ENCODE results near the gene NSMF.
"Not testable (repeated sequence)": the region's sequence is repeated elsewhere in the genome, so short reads cannot be mapped to it uniquely, and the experiment has no call there.

Gene NSMF

DNA sequence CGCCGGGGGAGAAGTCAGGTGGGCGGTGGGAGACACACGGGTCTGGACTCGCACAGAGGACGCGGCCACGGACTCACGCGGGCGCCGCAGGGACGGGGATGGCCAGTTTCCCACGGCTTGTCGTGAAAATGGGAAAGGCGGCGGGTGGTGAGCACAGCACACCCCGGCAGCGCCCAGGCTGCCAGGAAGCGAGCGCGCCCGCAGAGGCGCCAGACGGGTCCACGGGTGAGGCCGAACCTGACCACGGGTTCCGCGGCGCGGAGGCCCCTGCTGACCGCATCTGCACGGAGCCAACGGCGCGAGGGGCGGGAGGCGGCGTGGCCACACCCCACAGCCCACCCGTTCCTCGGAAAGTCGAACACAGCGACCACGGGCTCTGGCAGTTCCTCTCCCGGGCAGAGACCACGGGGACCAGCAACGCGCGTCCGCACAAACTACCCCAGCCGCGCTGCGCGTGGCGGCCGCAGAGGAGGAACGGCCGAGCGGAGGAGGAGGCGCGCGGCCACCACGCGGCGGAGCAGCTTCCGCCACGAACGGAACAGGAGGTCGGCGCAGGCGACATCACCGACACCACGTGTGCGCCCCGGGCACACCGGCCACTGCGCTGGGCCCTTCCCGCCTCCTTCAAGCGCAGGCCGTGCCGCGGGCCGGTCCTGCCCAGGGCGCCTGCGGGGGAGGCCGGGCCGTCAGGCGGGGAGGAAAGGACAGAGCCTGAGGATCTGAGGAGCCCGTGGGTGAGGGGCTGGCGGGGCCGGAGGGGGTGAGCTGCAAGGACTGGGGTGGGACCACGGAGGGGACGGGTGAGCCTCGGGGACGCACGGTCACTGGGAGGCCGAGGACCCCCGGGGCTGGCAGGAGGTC is 41.7 kb downstream of the NSMF start:
- no peak for TF ChIP-seq POLR2A (IDR thresholded peaks at IDR 0.05; ENCODE audit: low read depth, low read length)
- no peak for TF ChIP-seq PAX5 (IDR thresholded peaks at IDR 0.05; ENCODE audit: insufficient read depth, low read length, severe bottlenecking)
- TF ChIP-seq POLR2AphosphoS5 (IDR thresholded peaks at IDR 0.05; ENCODE audit: low read depth, low read length), result no peak
- TF ChIP-seq POU2F2 (IDR thresholded peaks at IDR 0.05; ENCODE audit: low read depth, low read length), result no peak
- TF ChIP-seq TAF1 (IDR thresholded peaks at IDR 0.05; ENCODE audit: low read depth, low read length), result no peak
- TF ChIP-seq SPI1 (IDR thresholded peaks at IDR 0.05; ENCODE audit: low read depth, low read length), result no peak
- DNase-seq (ENCODE audit: insufficient read length, low spot score), result no peak
- FAIRE-seq, result no peak

DNA sequence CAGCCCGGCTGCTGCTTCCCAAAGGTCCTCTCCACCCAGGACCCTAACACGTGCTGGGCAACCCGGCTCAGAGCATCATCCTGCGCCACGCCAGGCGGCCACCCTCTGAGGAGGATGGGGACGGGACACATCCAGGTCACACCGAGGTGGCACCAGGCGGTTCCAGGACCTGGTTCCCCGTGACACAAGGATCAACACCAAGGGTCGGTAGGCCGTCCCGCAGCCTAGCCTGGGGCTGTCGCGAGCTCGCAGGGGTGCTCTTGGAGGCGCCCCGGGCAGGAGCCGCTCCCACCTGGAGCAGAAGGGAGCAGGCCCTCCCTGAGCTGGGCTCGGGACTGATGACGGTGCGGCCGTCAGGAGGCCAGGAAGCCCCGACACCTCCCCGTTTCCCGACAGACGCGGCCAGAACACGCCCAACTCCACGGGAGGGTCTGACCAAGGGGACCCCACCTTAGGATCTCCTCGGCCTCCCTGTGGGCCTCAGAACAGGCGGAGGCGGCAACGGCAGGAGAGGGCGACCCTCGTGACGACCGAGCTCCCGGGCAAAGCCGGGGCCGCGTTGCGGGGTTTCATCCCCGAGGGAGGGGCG is 42.5 kb downstream of the NSMF start:
- TF ChIP-seq POU2F2 (IDR thresholded peaks at IDR 0.05; ENCODE audit: low read depth, low read length) (no peak), SPI1 (IDR thresholded peaks at IDR 0.05; ENCODE audit: low read depth, low read length) (no peak), POLR2AphosphoS5 (IDR thresholded peaks at IDR 0.05; ENCODE audit: low read depth, low read length) (no peak), POLR2A (IDR thresholded peaks at IDR 0.05; ENCODE audit: low read depth, low read length) (no peak), TAF1 (IDR thresholded peaks at IDR 0.05; ENCODE audit: low read depth, low read length) (no peak), PAX5 (IDR thresholded peaks at IDR 0.05; ENCODE audit: insufficient read depth, low read length, severe bottlenecking) (no peak)
- DNase-seq (ENCODE audit: insufficient read length, low spot score) (no peak), FAIRE-seq (no peak)

DNA sequence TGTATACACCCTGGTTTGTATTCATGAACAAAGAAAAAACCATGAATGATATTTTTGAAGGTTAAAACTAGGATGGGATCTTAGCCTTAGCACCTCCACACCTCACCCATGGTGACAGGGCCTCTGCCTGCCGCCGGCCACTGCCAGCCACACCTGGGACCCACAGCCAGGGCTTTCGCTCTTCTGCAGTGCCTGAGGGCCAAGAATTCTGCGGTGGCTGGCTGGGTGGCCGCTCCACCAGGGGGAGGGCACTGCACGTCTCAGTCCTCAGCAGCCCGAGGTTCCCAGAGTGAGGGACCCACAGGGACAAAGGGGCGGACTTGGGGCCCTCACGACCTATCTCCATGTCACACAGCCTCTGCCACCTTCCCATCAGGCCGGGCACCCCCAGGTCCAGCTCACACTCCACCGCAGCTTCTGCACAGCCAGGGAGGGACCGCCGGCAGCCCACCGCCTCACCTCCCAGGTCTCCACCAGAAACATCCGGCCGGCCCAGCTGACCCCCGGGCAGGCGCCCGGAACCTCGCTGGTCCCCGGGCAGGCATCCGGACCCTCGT is 43.0 kb downstream of the NSMF start:
- FAIRE-seq, result no peak
- TF ChIP-seq POU2F2 (IDR thresholded peaks at IDR 0.05; ENCODE audit: low read depth, low read length) (no peak), POLR2A (IDR thresholded peaks at IDR 0.05; ENCODE audit: low read depth, low read length) (no peak), PAX5 (IDR thresholded peaks at IDR 0.05; ENCODE audit: insufficient read depth, low read length, severe bottlenecking) (no peak), SPI1 (IDR thresholded peaks at IDR 0.05; ENCODE audit: low read depth, low read length) (no peak), TAF1 (IDR thresholded peaks at IDR 0.05; ENCODE audit: low read depth, low read length) (no peak), POLR2AphosphoS5 (IDR thresholded peaks at IDR 0.05; ENCODE audit: low read depth, low read length) (no peak)
- no peak for DNase-seq (ENCODE audit: insufficient read length, low spot score)

DNA sequence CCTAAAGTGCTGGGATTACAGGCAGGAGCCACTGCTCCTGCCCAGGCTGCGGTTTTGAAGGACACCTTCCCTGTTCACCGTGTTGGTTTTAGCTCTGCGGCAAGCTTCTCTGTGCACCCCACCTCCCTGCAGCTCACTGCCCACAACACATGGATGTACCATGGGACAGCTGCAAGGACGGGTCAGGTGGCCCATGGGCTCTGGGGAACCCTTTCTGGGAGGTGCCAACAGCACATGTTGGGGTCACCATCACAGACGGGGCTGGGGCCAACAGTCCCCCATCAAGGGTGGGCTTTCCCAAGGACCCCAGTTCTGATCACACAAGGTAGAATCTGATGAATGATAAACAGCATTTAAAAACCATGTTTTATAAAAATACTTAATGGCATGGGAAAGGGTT is 43.7 kb downstream of the NSMF start:
- FAIRE-seq (no peak), DNase-seq (ENCODE audit: insufficient read length, low spot score) (no peak)
- TF ChIP-seq POLR2AphosphoS5 (IDR thresholded peaks at IDR 0.05; ENCODE audit: low read depth, low read length) (no peak), POU2F2 (IDR thresholded peaks at IDR 0.05; ENCODE audit: low read depth, low read length) (no peak), TAF1 (IDR thresholded peaks at IDR 0.05; ENCODE audit: low read depth, low read length) (no peak), SPI1 (IDR thresholded peaks at IDR 0.05; ENCODE audit: low read depth, low read length) (no peak)

DNA sequence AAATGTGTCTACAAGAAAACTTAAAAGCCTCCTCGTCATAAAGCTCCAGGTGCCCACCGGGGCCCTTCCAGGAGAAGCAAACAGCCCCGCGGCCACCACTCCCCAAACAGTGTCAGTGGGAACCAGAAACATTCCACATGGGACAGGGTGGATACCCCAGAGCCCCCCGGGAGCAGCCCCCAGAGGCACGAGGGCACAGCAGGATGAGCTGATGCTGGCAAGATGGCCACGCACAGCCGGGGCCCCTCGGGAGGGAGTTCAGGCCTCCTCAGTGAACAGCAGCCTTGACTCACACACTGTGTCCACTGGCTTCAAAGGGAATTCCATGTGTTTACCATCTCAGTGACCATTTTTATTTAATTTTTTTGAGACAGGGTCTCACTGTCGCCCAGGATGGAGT is 46.7 kb downstream of the NSMF start:
- FAIRE-seq (no peak), DNase-seq (ENCODE audit: insufficient read length, low spot score) (no peak)
- TF ChIP-seq POLR2AphosphoS5 (IDR thresholded peaks at IDR 0.05; ENCODE audit: low read depth, low read length) (no peak), POU2F2 (IDR thresholded peaks at IDR 0.05; ENCODE audit: low read depth, low read length) (no peak), SPI1 (IDR thresholded peaks at IDR 0.05; ENCODE audit: low read depth, low read length) (no peak), TAF1 (IDR thresholded peaks at IDR 0.05; ENCODE audit: low read depth, low read length) (no peak), PAX5 (IDR thresholded peaks at IDR 0.05; ENCODE audit: insufficient read depth, low read length, severe bottlenecking) (no peak), POLR2A (IDR thresholded peaks at IDR 0.05; ENCODE audit: low read depth, low read length) (no peak)

DNA sequence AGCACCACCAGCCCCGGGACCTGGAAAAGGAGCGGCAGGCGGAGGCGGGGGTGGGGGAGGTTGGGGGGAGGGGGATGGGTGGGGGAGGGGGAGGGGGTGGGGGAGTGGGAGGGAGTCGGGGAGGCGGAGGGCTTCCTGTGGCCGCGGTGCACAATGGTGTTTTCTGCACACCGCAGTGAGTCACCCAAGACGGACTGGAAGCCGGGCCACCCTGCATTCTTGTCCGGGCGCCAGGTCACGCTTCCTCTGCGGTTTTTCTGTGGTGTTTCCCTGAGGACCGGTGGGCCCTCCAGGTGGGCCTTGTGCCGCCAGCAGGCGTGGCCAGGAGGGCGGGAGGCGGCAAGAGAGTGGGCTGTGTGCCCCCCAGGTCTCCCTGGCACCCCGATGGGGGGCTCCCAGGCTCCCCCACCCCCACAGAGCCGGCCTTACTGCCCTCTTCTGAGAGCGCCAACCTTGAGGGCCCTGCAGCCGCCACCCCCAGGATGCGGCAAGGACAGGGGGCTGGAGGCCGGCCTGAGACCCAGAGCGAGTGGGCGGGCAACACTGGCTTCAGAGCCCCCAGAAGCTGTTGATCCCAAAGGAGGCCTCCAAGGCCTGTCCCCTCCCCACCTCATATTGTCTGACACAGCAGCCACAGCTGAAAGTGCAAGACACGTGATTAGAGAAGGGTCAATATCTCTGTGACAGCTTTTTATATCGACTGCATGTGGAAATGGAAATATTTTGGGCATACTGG is 47.3 kb downstream of the NSMF start:
- DNase-seq (ENCODE audit: insufficient read length, low spot score) (peak; percentile 88), FAIRE-seq (peak; percentile 85)
- TF ChIP-seq POU2F2 (IDR thresholded peaks at IDR 0.05; ENCODE audit: low read depth, low read length), result no peak
- TF ChIP-seq SPI1 (IDR thresholded peaks at IDR 0.05; ENCODE audit: low read depth, low read length), result no peak
- no peak for TF ChIP-seq POLR2AphosphoS5 (IDR thresholded peaks at IDR 0.05; ENCODE audit: low read depth, low read length)
- TF ChIP-seq PAX5 (IDR thresholded peaks at IDR 0.05; ENCODE audit: insufficient read depth, low read length, severe bottlenecking), result no peak
- no peak for TF ChIP-seq TAF1 (IDR thresholded peaks at IDR 0.05; ENCODE audit: low read depth, low read length)
- TF ChIP-seq POLR2A (IDR thresholded peaks at IDR 0.05; ENCODE audit: low read depth, low read length), result no peak

DNA sequence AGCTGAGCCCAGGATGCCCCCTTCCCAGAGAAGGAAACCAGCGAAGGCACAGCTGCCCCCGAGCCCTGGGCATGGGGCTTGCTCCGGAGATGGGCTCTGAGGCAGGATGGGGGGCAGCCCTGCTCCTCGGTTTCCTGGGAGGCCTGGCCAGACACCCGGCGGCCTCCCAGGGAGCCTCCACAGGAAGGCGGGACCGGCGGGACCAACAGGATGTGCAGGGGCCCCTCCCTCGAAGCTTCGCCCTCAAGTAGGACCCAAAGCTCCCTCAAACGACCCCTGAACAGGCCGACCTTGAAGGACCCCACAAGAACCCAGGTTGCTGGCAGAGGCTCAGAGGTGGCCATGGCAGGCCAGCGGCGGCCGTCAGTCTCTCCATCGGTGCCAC is 47.9 kb downstream of the NSMF start:
- no peak for FAIRE-seq
- no peak for DNase-seq (ENCODE audit: insufficient read length, low spot score)
- TF ChIP-seq POU2F2 (IDR thresholded peaks at IDR 0.05; ENCODE audit: low read depth, low read length) (no peak), SPI1 (IDR thresholded peaks at IDR 0.05; ENCODE audit: low read depth, low read length) (no peak)

DNA sequence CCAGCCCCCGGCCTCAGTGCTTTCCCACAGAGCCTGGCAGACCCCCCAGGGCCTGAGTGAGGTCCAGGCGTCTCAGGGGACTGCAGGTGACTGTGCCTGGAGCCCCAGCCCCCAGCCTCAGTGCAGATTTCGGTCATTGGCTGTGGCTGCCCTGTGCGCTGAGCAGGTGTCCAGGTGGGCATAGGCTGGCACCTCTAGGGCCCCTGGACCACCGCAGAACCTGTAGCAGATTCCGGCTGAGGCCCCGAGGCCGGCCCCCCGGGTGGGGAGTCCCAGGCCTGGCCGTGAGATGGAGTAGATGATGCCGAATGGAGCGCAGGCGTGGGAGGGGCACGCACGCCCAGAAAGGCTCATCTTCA is 48.3 kb downstream of the NSMF start:
- no peak for TF ChIP-seq POLR2A (IDR thresholded peaks at IDR 0.05; ENCODE audit: low read depth, low read length)
- TF ChIP-seq POLR2AphosphoS5 (IDR thresholded peaks at IDR 0.05; ENCODE audit: low read depth, low read length), result no peak
- no peak for TF ChIP-seq TAF1 (IDR thresholded peaks at IDR 0.05; ENCODE audit: low read depth, low read length)
- no peak for TF ChIP-seq PAX5 (IDR thresholded peaks at IDR 0.05; ENCODE audit: insufficient read depth, low read length, severe bottlenecking)
- TF ChIP-seq POU2F2 (IDR thresholded peaks at IDR 0.05; ENCODE audit: low read depth, low read length), result no peak
- no peak for TF ChIP-seq SPI1 (IDR thresholded peaks at IDR 0.05; ENCODE audit: low read depth, low read length)
- FAIRE-seq (no peak), DNase-seq (ENCODE audit: insufficient read length, low spot score) (no peak)

DNA sequence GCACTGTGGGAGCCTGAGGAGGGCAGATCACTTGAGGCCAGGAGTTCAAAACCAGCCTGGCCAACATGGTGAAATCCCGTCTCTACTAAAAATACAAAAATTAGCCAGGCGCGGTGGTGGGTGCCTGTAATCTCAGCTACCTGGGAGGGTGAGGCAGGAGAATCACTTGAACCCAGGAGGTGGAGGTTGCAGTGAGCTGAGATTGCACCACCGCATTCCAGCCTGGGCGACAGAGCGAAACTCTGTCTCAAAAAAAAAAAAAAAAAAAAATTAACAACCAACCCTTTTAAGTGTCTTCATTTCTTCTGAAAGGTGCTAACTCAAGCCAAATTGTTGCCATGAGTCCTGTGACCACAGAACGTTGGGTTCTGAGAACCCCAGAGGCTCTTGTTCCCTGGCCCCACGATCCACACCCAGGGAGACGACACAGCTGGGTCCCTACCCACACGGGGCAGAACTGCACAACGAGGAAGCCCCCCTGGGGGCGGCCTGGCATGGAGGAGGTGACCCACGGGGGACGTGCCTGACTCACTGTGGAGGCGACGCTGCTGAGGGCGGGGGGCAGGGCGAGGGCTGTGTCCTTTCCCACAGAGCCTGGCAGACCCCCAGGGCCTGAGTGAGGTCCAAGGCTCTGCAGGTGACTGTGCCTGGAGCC is 48.8 kb downstream of the NSMF start:
- not testable (repeated sequence) for FAIRE-seq; DNase-seq (ENCODE audit: insufficient read length, low spot score)

Data from GM12891 (cell line).